GM20000 (cell line): Measurements from ENCODE around the gene NKD1.
"Not testable (repeated sequence)": the region's sequence is repeated elsewhere in the genome, so short reads cannot be mapped to it uniquely, and the experiment has no call there.

ENCODE experiments used
- DNase-seq: peaks from one replicate; pipeline ENCODE4 v3.0.0; 2012; ENCODE audit warnings: low spot score
- CTCF ChIP-seq: IDR thresholded peaks from 2 replicates; pipeline ENCODE4 v1.5.1; 2012; ENCODE audit warnings: mild to moderate bottlenecking, control low read depth; ENCODE audit errors: extremely low read depth, missing control alignments

Gene NKD1

GRCh38 chr16:50575743-50576142 is 27.5 kb downstream of the NKD1 start:
- TF ChIP-seq CTCF, result no peak
- no peak for DNase-seq

GRCh38 chr16:50576403-50577113 is 28.4 kb downstream of the NKD1 start:
- no peak for DNase-seq
- no peak for TF ChIP-seq CTCF

GRCh38 chr16:50578137-50578536 is 29.9 kb downstream of the NKD1 start:
- no peak for DNase-seq
- no peak for TF ChIP-seq CTCF

- DNase-seq, result not testable (repeated sequence)
These were observed 31.2 kb downstream of the NKD1 start for GRCh38 chr16:50579373-50579772.

GRCh38 chr16:50580180-50580798 is 32.1 kb downstream of the NKD1 start:
- TF ChIP-seq CTCF, result no peak
- no peak for DNase-seq

- no peak for TF ChIP-seq CTCF
- DNase-seq, result no peak
These were observed 33.6 kb downstream of the NKD1 start for GRCh38 chr16:50581845-50582244.

- no peak for DNase-seq
- no peak for TF ChIP-seq CTCF
These were observed 35.0 kb downstream of the NKD1 start for GRCh38 chr16:50583211-50583610.
